GM10847 (cell line): ENCODE data around the gene ST8SIA3.

Source experiments
- POLR2A ChIP-seq: IDR thresholded peaks from 2 replicates; pipeline ENCODE4 v1.6.1; 2011; ENCODE audit not compliant: insufficient read length; ENCODE audit errors: extremely low read depth

Gene ST8SIA3

GRCh38 chr18:57352271-57352701 is at the start of gene ST8SIA3:
Gene ST8SIA3, plus strand, starts transcription at chr18:57352557. Its CDS starts 290 bp downstream, at chr18:57352847.
- TF ChIP-seq POLR2A = no peak

GRCh38 chr18:57311472-57311871 is 40.9 kb upstream of the ST8SIA3 start:
- TF ChIP-seq POLR2A = no peak

- TF ChIP-seq POLR2A = no peak
Observed at GRCh38 chr18:57312346-57313144, 39.8 kb upstream of the ST8SIA3 start.

- TF ChIP-seq POLR2A = no peak
Observed at GRCh38 chr18:57320603-57321002, 31.8 kb upstream of the ST8SIA3 start.

- TF ChIP-seq POLR2A = no peak
Observed at GRCh38 chr18:57325491-57326166, 26.7 kb upstream of the ST8SIA3 start.

GRCh38 chr18:57326718-57327323 is 25.5 kb upstream of the ST8SIA3 start:
- no peak for TF ChIP-seq POLR2A

GRCh38 chr18:57328665-57329064 is 23.7 kb upstream of the ST8SIA3 start:
- no peak for TF ChIP-seq POLR2A

- no peak for TF ChIP-seq POLR2A
Observed at GRCh38 chr18:57329856-57330255, 22.5 kb upstream of the ST8SIA3 start.

GRCh38 chr18:57331718-57332117 is 20.6 kb upstream of the ST8SIA3 start:
- TF ChIP-seq POLR2A = no peak

- TF ChIP-seq POLR2A = no peak
Observed at GRCh38 chr18:57333940-57334339, 18.4 kb upstream of the ST8SIA3 start.

- TF ChIP-seq POLR2A = no peak
Observed at GRCh38 chr18:57334383-57334782, 18.0 kb upstream of the ST8SIA3 start.

GRCh38 chr18:57336343-57336742 is 16.0 kb upstream of the ST8SIA3 start:
- TF ChIP-seq POLR2A = no peak

GRCh38 chr18:57337890-57338289 is 14.5 kb upstream of the ST8SIA3 start:
- TF ChIP-seq POLR2A = no peak

- no peak for TF ChIP-seq POLR2A
Observed at GRCh38 chr18:57343833-57344232, 8.5 kb upstream of the ST8SIA3 start.

- TF ChIP-seq POLR2A = no peak
Observed at GRCh38 chr18:57346876-57347275, 5.5 kb upstream of the ST8SIA3 start.

- TF ChIP-seq POLR2A = no peak
Observed at GRCh38 chr18:57347784-57348183, 4.6 kb upstream of the ST8SIA3 start.
